ENCODE measurements around the gene DERA.

Gene DERA

GRCh38 chr12:16030744-16031143 lies 119.6 kb downstream of the DERA start:
- no peak overlapping the region for H2AFZ ChIP-seq (ENCODE audit: low read depth)
- no peaks in the 10 kb centered on the region for H3K4me1 ChIP-seq (ENCODE audit: low read depth, poor library complexity, severe bottlenecking)
- H4K20me1 ChIP-seq (ENCODE audit: insufficient read depth), result no peaks in the 10 kb centered on the region
- no peak overlapping the region for H3K4me3 ChIP-seq (IDR thresholded peaks at IDR 0.05; ENCODE audit: insufficient read depth, low read depth, low read length)
- no peak overlapping the region for H3K27ac ChIP-seq
- H3K79me2 ChIP-seq (ENCODE audit: insufficient read depth, low read depth), result no peaks in the 10 kb centered on the region
- TF ChIP-seq CTCF (conservative IDR thresholded peaks at IDR 0.05; ENCODE audit: low read depth, low read length), result no peak
- no peaks in the 10 kb centered on the region for H3K36me3 ChIP-seq (ENCODE audit: insufficient read depth)
- no peak overlapping the region for H3K9ac ChIP-seq
- H3K27me3 ChIP-seq (ENCODE audit: insufficient read depth, low read depth), result no peaks in the 10 kb centered on the region
- H3K4me2 ChIP-seq, result no peak overlapping the region

DNA sequence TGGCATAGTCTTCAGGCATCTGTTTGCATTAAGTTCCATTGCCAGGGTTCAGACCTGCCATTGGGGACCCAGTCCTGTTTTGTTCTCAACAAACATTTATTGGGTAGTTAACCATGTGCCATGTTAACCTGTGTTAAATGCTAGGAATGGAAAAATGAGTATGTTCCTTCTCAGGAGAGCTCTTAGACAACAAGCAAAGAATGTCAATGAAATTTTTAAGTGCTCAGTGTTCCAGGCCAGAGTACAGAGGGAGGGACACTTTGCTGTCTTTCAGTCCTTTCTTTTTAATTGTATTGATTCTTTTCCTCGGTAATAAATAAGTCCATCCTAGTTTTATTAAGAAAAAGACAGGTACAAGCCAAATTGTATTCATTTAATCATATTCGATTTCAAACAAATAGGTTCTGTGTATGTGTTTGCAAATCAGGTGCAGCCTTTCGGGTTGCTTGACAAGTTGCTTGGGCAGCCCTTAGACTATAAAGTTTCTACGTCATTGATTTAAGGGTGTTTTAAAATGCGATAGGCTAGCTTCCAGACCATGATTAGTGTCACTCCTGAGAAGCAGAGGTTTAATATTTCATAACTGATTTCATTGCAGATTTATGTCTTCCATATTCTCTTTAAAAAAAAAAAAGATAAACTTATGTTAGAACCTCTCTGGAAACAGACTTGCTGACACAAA lies 123.1 kb downstream of the DERA start:
- Histone ChIP-seq H3K4me1 (ENCODE audit: low read depth, poor library complexity, severe bottlenecking) (no peaks in the 10 kb centered on the region), H3K9ac (no peak overlapping the region), H2AFZ (ENCODE audit: low read depth) (no peak overlapping the region), H3K4me3 (IDR thresholded peaks at IDR 0.05; ENCODE audit: insufficient read depth, low read depth, low read length) (no peak overlapping the region), H4K20me1 (ENCODE audit: insufficient read depth) (no peaks in the 10 kb centered on the region), H3K79me2 (ENCODE audit: insufficient read depth, low read depth) (no peaks in the 10 kb centered on the region), H3K27ac (no peak overlapping the region), H3K4me2 (no peak overlapping the region), H3K36me3 (ENCODE audit: insufficient read depth) (no peaks in the 10 kb centered on the region), H3K27me3 (ENCODE audit: insufficient read depth, low read depth) (no peaks in the 10 kb centered on the region)
- no peak for TF ChIP-seq CTCF (conservative IDR thresholded peaks at IDR 0.05; ENCODE audit: low read depth, low read length)

- Histone ChIP-seq H3K4me2 (no peak overlapping the region), H4K20me1 (ENCODE audit: insufficient read depth) (no peaks in the 10 kb centered on the region), H3K4me3 (IDR thresholded peaks at IDR 0.05; ENCODE audit: insufficient read depth, low read depth, low read length) (no peak overlapping the region), H3K9ac (no peak overlapping the region), H3K79me2 (ENCODE audit: insufficient read depth, low read depth) (no peaks in the 10 kb centered on the region), H3K27ac (no peak overlapping the region), H3K27me3 (ENCODE audit: insufficient read depth, low read depth) (no peaks in the 10 kb centered on the region), H3K4me1 (ENCODE audit: low read depth, poor library complexity, severe bottlenecking) (no peaks in the 10 kb centered on the region), H2AFZ (ENCODE audit: low read depth) (no peak overlapping the region), H3K36me3 (ENCODE audit: insufficient read depth) (no peaks in the 10 kb centered on the region)
- TF ChIP-seq CTCF (conservative IDR thresholded peaks at IDR 0.05; ENCODE audit: low read depth, low read length), result no peak
Measured at GRCh38 chr12:16036073-16036472, 124.9 kb downstream of the DERA start.

- Histone ChIP-seq H3K27ac (no peak overlapping the region), H3K4me1 (ENCODE audit: low read depth, poor library complexity, severe bottlenecking) (no peaks in the 10 kb centered on the region), H3K4me3 (IDR thresholded peaks at IDR 0.05; ENCODE audit: insufficient read depth, low read depth, low read length) (no peak overlapping the region), H3K79me2 (ENCODE audit: insufficient read depth, low read depth) (no peaks in the 10 kb centered on the region), H3K36me3 (ENCODE audit: insufficient read depth) (no peaks in the 10 kb centered on the region), H2AFZ (ENCODE audit: low read depth) (no peak overlapping the region), H3K9ac (no peak overlapping the region), H3K27me3 (ENCODE audit: insufficient read depth, low read depth) (no peaks in the 10 kb centered on the region), H3K4me2 (no peak overlapping the region), H4K20me1 (ENCODE audit: insufficient read depth) (no peaks in the 10 kb centered on the region)
- TF ChIP-seq CTCF (conservative IDR thresholded peaks at IDR 0.05; ENCODE audit: low read depth, low read length), result no peak
Measured at GRCh38 chr12:16037533-16037932, 126.4 kb downstream of the DERA start.

Measured in KMS-11 (cell line).